SU-DHL-6 (cell line): ENCODE results near the gene ITPR3.
A peak's percentile ranks its signal among the peaks of the same experiment; 100 is the strongest.

Experiments
- H2AFZ ChIP-seq: fragments of 200-600 bp; sonication (generic); 2 replicates; pipeline ENCODE4 v1.6.1; 2014; ENCODE audit warnings: low read depth, mild to moderate bottlenecking, moderate library complexity, mixed read lengths, antibody characterized with exemption, low read length; ENCODE audit not compliant: severe bottlenecking
- H3F3A ChIP-seq: fragments of 200-600 bp; shearing (Covaris generic); 2 replicates; pipeline ENCODE4 v1.6.0; 2016; ENCODE audit warnings: antibody characterized with exemption, mild to moderate bottlenecking; ENCODE audit not compliant: insufficient read depth
- H3K27ac ChIP-seq: fragments of 200-600 bp; sonication (generic); 2 replicates; pipeline ENCODE4 v1.5.1; 2016; ENCODE audit warnings: low read depth, mild to moderate bottlenecking, low read length, moderate library complexity, mixed read lengths
- H3K27me3 ChIP-seq: fragments of 200-600 bp; sonication (generic), shearing (Covaris generic); 2 replicates; pipeline ENCODE4 v1.6.0; 2014; ENCODE audit warnings: mild to moderate bottlenecking, low read length
- H3K36me3 ChIP-seq: fragments of 200-600 bp; sonication (generic); 2 replicates; pipeline ENCODE4 v1.6.1; 2014; ENCODE audit warnings: mild to moderate bottlenecking, low read length, mixed read lengths
- H3K4me2 ChIP-seq: fragments of 300-600, 200-600 bp; shearing (Covaris generic), sonication (generic); 2 replicates; pipeline ENCODE4 v1.6.0; 2014; ENCODE audit warnings: low read length, low read depth, mild to moderate bottlenecking; ENCODE audit not compliant: poor library complexity, severe bottlenecking
- H3K4me3 ChIP-seq: fragments of 200-600 bp; sonication (generic); 2 replicates; pipeline ENCODE4 v1.5.1; 2014; ENCODE audit warnings: antibody characterized with exemption, low read length, mild to moderate bottlenecking, mixed read lengths; ENCODE audit not compliant: insufficient read depth, poor library complexity, severe bottlenecking
- H3K79me2 ChIP-seq: fragments of 200-600 bp; sonication (generic); 2 replicates; pipeline ENCODE4 v1.6.1; 2014; ENCODE audit warnings: mild to moderate bottlenecking, low read length, moderate library complexity; ENCODE audit not compliant: insufficient read depth
- H3K9ac ChIP-seq: fragments of 200-600 bp; sonication (generic); 2 replicates; pipeline ENCODE4 v1.7.0; 2014; ENCODE audit warnings: mild to moderate bottlenecking, low read length
- H3K9me2 ChIP-seq: fragments of 200-600 bp; sonication (generic); replicated peaks from 2 replicates; pipeline ENCODE4 v1.6.1; 2014; ENCODE audit warnings: low read length; ENCODE audit not compliant: insufficient read depth
- H3K9me3 ChIP-seq: fragments of 200-600 bp; sonication (generic); 2 replicates; pipeline ENCODE4 v1.6.1; 2014; ENCODE audit warnings: low read length, mixed read lengths; ENCODE audit not compliant: insufficient read depth
- H4K20me1 ChIP-seq: fragments of 200-600 bp; sonication (generic); 2 replicates; pipeline ENCODE4 v1.6.1; 2014; ENCODE audit warnings: low read depth, mild to moderate bottlenecking, antibody characterized with exemption, low read length, moderate library complexity, mixed read lengths
- CTCF ChIP-seq: fragments of 200-600 bp; sonication (generic); IDR thresholded peaks from one replicate; pipeline ENCODE4 v1.5.1; 2017; ENCODE audit warnings: antibody characterized with exemption, mild to moderate bottlenecking, low read length, moderate library complexity; ENCODE audit not compliant: insufficient read depth, poor library complexity, severe bottlenecking
- EZH2phosphoT487 ChIP-seq: fragments of 200-600 bp; sonication (generic), shearing (Covaris generic); conservative IDR thresholded peaks from 2 replicates; pipeline ENCODE4 v1.6.1; 2018; ENCODE audit warnings: mild to moderate bottlenecking, antibody characterized with exemption, low read length, moderate library complexity, mixed read lengths

The ITPR3 gene

DNA sequence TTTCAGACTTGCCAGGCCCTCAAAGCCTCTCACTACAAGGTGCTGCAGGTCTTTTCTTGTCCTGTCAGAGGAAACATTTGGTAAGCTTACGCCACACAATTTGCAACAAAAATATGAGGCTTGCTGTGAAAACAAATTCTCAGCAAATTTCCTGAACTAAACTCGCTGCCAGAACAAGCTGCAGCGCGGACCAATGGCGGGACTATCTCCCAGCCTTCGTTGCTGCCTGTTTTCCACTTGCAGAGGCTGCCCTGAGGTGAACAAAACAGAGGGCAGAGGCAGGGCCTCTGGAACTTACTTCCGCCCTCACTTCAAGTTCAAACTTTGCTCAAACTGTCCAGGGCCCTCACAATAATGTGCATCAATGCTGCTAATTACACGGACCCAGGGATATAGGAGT, 78.0 kb downstream of the ITPR3 start:
- Histone ChIP-seq H2AFZ (no peak overlapping the region), H3K27me3 (no peaks in the 10 kb centered on the region), H3K9ac (no peak overlapping the region), H3K4me2 (no peak overlapping the region), H4K20me1 (no peaks in the 10 kb centered on the region), H3K36me3 (peaks cover 3% of the 10 kb centered on the region; the same call in 1 of the 2 replicates), H3K9me3 (no peaks in the 10 kb centered on the region), H3K27ac (no peak overlapping the region), H3K9me2 (no peaks in the 10 kb centered on the region), H3K4me3 (no peak overlapping the region), H3K79me2 (no peaks in the 10 kb centered on the region), H3F3A (peaks cover 21% of the 10 kb centered on the region)
- TF ChIP-seq CTCF: no peak
- no peak for TF ChIP-seq EZH2phosphoT487

GRCh38 chr6:33699739-33700138, 78.6 kb downstream of the ITPR3 start:
- H3F3A ChIP-seq: peaks cover 21% of the 10 kb centered on the region
- no peaks in the 10 kb centered on the region for H4K20me1 ChIP-seq
- no peak for TF ChIP-seq EZH2phosphoT487
- no peak for TF ChIP-seq CTCF
- H3K27me3 ChIP-seq: no peaks in the 10 kb centered on the region
- H3K9me3 ChIP-seq: no peaks in the 10 kb centered on the region
- no peak overlapping the region for H3K4me2 ChIP-seq
- H3K79me2 ChIP-seq: no peaks in the 10 kb centered on the region
- H2AFZ ChIP-seq: no peak overlapping the region
- H3K9ac ChIP-seq: no peak overlapping the region
- H3K9me2 ChIP-seq: no peaks in the 10 kb centered on the region
- no peak overlapping the region for H3K27ac ChIP-seq
- no peak overlapping the region for H3K4me3 ChIP-seq
- peaks cover 3% of the 10 kb centered on the region; the same call in 1 of the 2 replicates for H3K36me3 ChIP-seq

DNA sequence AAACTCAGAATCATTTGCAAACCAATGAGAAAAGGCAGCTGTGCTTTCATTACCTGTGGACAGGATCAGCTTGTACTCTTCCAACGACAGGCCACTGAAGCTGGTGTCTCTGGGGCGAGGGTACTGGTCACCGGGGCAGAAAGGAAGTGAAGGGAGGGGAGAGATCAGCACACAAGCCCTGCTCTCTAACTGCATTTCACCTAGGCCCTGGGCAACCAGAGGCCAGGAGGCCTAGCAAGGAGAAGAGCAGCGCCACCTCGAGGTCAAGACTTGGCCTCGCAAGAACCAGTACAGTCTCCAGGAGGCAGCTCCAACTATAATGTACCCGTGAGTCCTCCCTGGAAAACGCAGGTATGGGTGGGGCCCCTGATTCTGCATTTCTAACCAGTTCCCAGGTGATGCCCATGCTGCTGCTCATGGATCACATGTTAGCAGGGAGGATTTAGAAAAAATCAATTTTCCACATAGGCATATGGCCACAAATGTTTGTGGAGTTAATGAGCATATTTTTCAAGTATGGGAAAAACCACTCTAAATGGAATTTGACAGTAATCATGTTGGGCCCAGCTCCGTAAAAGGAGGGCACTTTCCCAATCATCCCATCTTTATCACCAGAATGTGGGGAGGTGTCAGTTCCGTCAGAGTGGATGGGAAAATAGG, 79.4 kb downstream of the ITPR3 start:
- H3F3A ChIP-seq: peaks cover 23% of the 10 kb centered on the region
- H4K20me1 ChIP-seq: no peaks in the 10 kb centered on the region
- no peak overlapping the region for H2AFZ ChIP-seq
- H3K4me3 ChIP-seq: no peak overlapping the region
- H3K9ac ChIP-seq: no peak overlapping the region
- TF ChIP-seq CTCF (peak; percentile 94), EZH2phosphoT487 (no peak)
- no peak overlapping the region for H3K27ac ChIP-seq
- H3K36me3 ChIP-seq: peaks cover 3% of the 10 kb centered on the region; the same call in 1 of the 2 replicates
- H3K4me2 ChIP-seq: no peak overlapping the region
- no peaks in the 10 kb centered on the region for H3K9me3 ChIP-seq
- H3K27me3 ChIP-seq: no peaks in the 10 kb centered on the region
- H3K79me2 ChIP-seq: no peaks in the 10 kb centered on the region
- H3K9me2 ChIP-seq: no peaks in the 10 kb centered on the region
